HepG2 (cell line): Measurements from ENCODE around the gene LRP10. TPM values are rescaled to one million over a fixed set of nuclear protein-coding genes. Genes with fewer than 3 reads are reported as not detected.

Experiments used
- HDAC1 ChIP-seq: sonication (generic); formaldehyde crosslinking; IDR thresholded peaks from 2 replicates; pipeline ENCODE4 v1.5.1; 2020; ENCODE audit warnings: mild to moderate bottlenecking, missing genetic modification reagents
- ISL2 ChIP-seq: sonication (generic); formaldehyde crosslinking; IDR thresholded peaks from 2 replicates; pipeline ENCODE4 v1.5.0; 2020; ENCODE audit warnings: missing genetic modification reagents
- SAFB2 ChIP-seq: sonication (generic); formaldehyde crosslinking; IDR thresholded peaks from 2 replicates; pipeline ENCODE4 v1.5.1; 2020; ENCODE audit warnings: missing genetic modification reagents, low read depth, mild to moderate bottlenecking, borderline replicate concordance
- SETDB1 ChIP-seq: sonication (generic); formaldehyde crosslinking; IDR thresholded peaks from 2 replicates; pipeline ENCODE4 v1.5.1; 2020; ENCODE audit warnings: missing genetic modification reagents, mild to moderate bottlenecking, borderline replicate concordance
- SOX6 ChIP-seq, 2 experiments: fragments of 450-650 bp in 1 of 2; sonication (generic) in 1 of 2; formaldehyde crosslinking in 1 of 2; IDR thresholded peaks; 2 replicates each; pipeline versions ENCODE4 v1.4.0 to v1.6.1; 2017 to 2020; ENCODE audit warnings: antibody characterized with exemption in 1 of 2, mild to moderate bottlenecking in 1 of 2, missing genetic modification reagents in 1 of 2
- TEAD3 ChIP-seq: optimal IDR thresholded peaks from 2 replicates; pipeline ENCODE3; 2016; ENCODE audit warnings: borderline replicate concordance
- ZBTB7B ChIP-seq: sonication (generic); formaldehyde crosslinking; IDR thresholded peaks from 2 replicates; pipeline ENCODE4 v1.4.0; 2020; ENCODE audit warnings: missing genetic modification reagents
- polyA plus RNA-seq, 8 experiments: library from polyadenylated mRNA; depleted of rRNA in 3 of 8; stranded (reverse) in 7 of 8; unstranded in 1 of 8; fragments of >200 nt; fragmentation: Illumina TruSeq in 4 of 8; extraction: Trizol in 4 of 8; gene quantifications; 2 replicates each; pipeline versions ENCODE4 v1.2.1 to v1.2.3, GENCODE V29; 2011 to 2016; ENCODE audit warnings: low read depth in 4 of 8, missing spikeins in 1 of 8, mixed read lengths in 1 of 8; ENCODE audit not compliant: insufficient read depth in 1 of 8
- total RNA-seq, 5 experiments: library from RNA; depleted of rRNA; stranded (reverse); fragments of >200 nt; fragmentation: Illumina TruSeq; extraction: Trizol; gene quantifications; 2 replicates each; pipeline ENCODE4 v1.2.3, GENCODE V29; 2016; ENCODE audit warnings: low read depth in 1 of 5
- TF ChIP-seq, protein P1 (sequence below): sonication (generic); formaldehyde crosslinking; IDR thresholded peaks from 2 replicates; pipeline ENCODE4 v1.9.0; 2022; ENCODE audit warnings: missing genetic modification reagents, mild to moderate bottlenecking, borderline replicate concordance
- TF ChIP-seq, protein P2 (sequence below): sonication (generic); formaldehyde crosslinking; IDR thresholded peaks from 2 replicates; pipeline ENCODE4 v1.5.1; 2020; ENCODE audit warnings: mild to moderate bottlenecking, missing genetic modification reagents, moderate library complexity
- TF ChIP-seq, protein P3 (sequence below): sonication (generic); formaldehyde crosslinking; IDR thresholded peaks from 2 replicates; pipeline ENCODE4 v1.5.0; 2020; ENCODE audit warnings: missing genetic modification reagents, mild to moderate bottlenecking, borderline replicate concordance
- TF ChIP-seq, protein P4 (sequence below): sonication (generic); formaldehyde crosslinking; IDR thresholded peaks from 2 replicates; pipeline ENCODE4 v1.5.1; 2020; ENCODE audit warnings: mild to moderate bottlenecking, missing genetic modification reagents, borderline replicate concordance

LRP10 gene
- total and polyA plus RNA-seq, 2 of the 13 experiments (the other 11 are each of a cell fraction or from before 2014, with no cell fraction given), result 16.9 to 45.2 TPM

DNA sequence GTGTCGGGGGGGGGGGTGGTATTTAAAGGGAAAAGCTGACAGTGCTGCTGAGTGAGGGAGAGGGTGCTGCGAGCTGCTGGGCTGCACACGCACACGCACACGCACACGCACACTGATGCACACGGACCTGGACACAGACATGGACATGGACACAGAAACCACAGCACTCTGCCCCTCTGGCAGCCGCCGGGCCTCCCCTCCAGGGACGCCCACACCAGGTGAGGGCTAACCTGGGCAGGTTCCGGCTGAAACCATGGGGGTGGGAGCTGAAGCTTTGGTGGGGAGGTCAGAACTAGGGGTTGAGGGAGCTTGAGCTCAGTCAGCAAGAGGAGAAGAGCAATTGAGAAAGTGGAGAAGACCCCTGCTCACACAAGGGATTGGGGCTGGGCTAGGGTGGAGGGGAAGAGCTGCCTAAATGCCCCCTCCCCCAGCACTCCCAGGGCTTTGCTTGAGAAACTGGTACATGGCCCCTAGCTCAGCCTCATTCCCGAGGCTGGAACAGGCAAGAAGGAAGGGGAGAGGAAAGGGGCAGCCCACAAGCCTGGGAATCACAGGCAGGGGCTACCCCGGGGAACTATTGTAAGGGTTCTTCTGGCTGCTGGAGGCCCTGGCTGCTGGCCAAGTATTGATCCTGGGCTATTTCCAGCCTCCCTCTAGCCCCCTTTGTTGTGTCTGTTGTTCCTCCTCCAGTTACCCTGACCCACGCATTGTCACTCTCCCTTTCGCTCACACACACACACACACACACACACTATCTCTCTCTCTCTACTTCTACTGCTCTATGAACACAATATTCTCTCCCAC, 11.8 kb downstream of the LRP10 start, which contains the start of gene REM2 (continued):
- TF ChIP-seq, protein P1, sequence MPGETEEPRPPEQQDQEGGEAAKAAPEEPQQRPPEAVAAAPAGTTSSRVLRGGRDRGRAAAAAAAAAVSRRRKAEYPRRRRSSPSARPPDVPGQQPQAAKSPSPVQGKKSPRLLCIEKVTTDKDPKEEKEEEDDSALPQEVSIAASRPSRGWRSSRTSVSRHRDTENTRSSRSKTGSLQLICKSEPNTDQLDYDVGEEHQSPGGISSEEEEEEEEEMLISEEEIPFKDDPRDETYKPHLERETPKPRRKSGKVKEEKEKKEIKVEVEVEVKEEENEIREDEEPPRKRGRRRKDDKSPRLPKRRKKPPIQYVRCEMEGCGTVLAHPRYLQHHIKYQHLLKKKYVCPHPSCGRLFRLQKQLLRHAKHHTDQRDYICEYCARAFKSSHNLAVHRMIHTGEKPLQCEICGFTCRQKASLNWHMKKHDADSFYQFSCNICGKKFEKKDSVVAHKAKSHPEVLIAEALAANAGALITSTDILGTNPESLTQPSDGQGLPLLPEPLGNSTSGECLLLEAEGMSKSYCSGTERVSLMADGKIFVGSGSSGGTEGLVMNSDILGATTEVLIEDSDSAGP (CRISPR knock-in tag), result 0 out of 2 replicates have a peak, but pooled peaks have one; percentile 14
- no peak for TF ChIP-seq SAFB2 (CRISPR knock-in tag)
- TF ChIP-seq, protein P2, sequence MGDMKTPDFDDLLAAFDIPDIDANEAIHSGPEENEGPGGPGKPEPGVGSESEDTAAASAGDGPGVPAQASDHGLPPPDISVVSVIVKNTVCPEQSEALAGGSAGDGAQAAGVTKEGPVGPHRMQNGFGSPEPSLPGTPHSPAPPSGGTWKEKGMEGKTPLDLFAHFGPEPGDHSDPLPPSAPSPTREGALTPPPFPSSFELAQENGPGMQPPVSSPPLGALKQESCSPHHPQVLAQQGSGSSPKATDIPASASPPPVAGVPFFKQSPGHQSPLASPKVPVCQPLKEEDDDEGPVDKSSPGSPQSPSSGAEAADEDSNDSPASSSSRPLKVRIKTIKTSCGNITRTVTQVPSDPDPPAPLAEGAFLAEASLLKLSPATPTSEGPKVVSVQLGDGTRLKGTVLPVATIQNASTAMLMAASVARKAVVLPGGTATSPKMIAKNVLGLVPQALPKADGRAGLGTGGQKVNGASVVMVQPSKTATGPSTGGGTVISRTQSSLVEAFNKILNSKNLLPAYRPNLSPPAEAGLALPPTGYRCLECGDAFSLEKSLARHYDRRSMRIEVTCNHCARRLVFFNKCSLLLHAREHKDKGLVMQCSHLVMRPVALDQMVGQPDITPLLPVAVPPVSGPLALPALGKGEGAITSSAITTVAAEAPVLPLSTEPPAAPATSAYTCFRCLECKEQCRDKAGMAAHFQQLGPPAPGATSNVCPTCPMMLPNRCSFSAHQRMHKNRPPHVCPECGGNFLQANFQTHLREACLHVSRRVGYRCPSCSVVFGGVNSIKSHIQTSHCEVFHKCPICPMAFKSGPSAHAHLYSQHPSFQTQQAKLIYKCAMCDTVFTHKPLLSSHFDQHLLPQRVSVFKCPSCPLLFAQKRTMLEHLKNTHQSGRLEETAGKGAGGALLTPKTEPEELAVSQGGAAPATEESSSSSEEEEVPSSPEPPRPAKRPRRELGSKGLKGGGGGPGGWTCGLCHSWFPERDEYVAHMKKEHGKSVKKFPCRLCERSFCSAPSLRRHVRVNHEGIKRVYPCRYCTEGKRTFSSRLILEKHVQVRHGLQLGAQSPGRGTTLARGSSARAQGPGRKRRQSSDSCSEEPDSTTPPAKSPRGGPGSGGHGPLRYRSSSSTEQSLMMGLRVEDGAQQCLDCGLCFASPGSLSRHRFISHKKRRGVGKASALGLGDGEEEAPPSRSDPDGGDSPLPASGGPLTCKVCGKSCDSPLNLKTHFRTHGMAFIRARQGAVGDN (CRISPR knock-in tag), result peak; percentile 14; the same call in 1 of the 2 replicates
- peak; percentile 33; the same call in 1 of the 2 replicates for TF ChIP-seq HDAC1
- TF ChIP-seq TEAD3 (CRISPR knock-in tag), result peak; percentile 37
- TF ChIP-seq, protein P3, sequence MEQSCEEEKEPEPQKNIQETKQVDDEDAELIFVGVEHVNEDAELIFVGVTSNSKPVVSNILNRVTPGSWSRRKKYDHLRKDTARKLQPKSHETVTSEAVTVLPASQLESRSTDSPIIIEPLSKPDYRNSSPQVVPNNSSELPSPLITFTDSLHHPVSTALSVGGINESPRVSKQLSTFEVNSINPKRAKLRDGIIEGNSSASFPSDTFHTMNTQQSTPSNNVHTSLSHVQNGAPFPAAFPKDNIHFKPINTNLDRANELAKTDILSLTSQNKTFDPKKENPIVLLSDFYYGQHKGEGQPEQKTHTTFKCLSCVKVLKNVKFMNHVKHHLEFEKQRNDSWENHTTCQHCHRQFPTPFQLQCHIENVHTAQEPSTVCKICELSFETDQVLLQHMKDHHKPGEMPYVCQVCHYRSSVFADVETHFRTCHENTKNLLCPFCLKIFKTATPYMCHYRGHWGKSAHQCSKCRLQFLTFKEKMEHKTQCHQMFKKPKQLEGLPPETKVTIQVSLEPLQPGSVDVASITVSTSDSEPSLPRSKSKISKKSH (CRISPR knock-in tag), result 0 out of 2 replicates have a peak, but pooled peaks have one; percentile 6
- no peak for TF ChIP-seq SOX6 (IDR thresholded peaks at IDR 0.05)
- peak; percentile 62; the same call in 1 of the 2 replicates for TF ChIP-seq SOX6 (CRISPR knock-in tag; IDR thresholded peaks at IDR 0.05)
- TF ChIP-seq ZBTB7B, result 0 out of 2 replicates have a peak, but pooled peaks have one; percentile 32
- TF ChIP-seq SETDB1 (CRISPR knock-in tag), result no peak
- TF ChIP-seq ISL2 (CRISPR knock-in tag), result no peak
- TF ChIP-seq, protein P4, sequence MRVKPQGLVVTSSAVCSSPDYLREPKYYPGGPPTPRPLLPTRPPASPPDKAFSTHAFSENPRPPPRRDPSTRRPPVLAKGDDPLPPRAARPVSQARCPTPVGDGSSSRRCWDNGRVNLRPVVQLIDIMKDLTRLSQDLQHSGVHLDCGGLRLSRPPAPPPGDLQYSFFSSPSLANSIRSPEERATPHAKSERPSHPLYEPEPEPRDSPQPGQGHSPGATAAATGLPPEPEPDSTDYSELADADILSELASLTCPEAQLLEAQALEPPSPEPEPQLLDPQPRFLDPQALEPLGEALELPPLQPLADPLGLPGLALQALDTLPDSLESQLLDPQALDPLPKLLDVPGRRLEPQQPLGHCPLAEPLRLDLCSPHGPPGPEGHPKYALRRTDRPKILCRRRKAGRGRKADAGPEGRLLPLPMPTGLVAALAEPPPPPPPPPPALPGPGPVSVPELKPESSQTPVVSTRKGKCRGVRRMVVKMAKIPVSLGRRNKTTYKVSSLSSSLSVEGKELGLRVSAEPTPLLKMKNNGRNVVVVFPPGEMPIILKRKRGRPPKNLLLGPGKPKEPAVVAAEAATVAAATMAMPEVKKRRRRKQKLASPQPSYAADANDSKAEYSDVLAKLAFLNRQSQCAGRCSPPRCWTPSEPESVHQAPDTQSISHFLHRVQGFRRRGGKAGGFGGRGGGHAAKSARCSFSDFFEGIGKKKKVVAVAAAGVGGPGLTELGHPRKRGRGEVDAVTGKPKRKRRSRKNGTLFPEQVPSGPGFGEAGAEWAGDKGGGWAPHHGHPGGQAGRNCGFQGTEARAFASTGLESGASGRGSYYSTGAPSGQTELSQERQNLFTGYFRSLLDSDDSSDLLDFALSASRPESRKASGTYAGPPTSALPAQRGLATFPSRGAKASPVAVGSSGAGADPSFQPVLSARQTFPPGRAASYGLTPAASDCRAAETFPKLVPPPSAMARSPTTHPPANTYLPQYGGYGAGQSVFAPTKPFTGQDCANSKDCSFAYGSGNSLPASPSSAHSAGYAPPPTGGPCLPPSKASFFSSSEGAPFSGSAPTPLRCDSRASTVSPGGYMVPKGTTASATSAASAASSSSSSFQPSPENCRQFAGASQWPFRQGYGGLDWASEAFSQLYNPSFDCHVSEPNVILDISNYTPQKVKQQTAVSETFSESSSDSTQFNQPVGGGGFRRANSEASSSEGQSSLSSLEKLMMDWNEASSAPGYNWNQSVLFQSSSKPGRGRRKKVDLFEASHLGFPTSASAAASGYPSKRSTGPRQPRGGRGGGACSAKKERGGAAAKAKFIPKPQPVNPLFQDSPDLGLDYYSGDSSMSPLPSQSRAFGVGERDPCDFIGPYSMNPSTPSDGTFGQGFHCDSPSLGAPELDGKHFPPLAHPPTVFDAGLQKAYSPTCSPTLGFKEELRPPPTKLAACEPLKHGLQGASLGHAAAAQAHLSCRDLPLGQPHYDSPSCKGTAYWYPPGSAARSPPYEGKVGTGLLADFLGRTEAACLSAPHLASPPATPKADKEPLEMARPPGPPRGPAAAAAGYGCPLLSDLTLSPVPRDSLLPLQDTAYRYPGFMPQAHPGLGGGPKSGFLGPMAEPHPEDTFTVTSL, result 0 out of 2 replicates have a peak, but pooled peaks have one; percentile 37
